HG03135 (cell line): ENCODE measurements around the gene DYSF.

Experiments used
- ATAC-seq: cut with Tn5 transposase; IDR thresholded peaks from one replicate; pipeline ENCODE4 v1.9.1; 2021; ENCODE audit warnings: mild to moderate bottlenecking, moderate library complexity; ENCODE audit not compliant: unreplicated experiment

DYSF gene

DNA sequence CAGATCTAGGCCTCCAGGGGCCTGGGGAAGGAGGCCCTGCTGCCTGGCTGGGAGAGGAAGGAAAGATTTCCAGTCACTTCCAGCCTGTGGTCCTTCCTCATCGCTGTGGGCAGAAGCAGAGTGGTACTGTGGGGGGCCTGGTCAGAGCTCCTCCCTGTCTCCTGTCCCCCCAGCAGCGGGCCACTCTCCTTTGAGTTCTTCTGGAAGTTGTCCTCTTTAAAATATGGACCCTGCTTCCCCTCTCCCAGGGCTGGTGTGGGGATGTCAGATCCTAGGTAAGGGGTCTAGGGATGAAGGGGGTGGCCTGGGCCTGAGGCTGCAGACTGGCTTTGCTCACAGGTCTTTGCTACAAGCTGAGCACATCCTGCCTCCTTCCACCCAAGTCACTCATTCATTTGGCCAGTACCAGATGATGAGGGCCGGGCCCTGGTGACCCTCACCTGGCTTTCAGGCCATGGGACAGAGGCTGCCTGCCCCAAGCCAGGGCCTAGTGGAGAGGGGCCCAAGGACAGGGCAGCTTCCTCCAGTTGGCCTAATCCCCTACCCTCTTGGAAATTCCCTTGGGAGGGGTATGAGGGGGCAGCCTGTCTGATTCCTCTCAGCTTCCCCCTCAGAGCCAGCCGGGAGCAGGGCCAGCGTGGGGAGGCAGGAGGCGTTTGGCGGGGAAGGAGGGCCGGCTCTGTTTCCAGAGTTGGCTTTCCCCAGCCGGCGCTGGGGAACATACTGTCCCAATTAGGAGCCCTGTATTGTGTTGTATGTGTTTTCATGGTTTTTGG lies 231.9 kb downstream of the DYSF start:
- no peak for ATAC-seq

DNA sequence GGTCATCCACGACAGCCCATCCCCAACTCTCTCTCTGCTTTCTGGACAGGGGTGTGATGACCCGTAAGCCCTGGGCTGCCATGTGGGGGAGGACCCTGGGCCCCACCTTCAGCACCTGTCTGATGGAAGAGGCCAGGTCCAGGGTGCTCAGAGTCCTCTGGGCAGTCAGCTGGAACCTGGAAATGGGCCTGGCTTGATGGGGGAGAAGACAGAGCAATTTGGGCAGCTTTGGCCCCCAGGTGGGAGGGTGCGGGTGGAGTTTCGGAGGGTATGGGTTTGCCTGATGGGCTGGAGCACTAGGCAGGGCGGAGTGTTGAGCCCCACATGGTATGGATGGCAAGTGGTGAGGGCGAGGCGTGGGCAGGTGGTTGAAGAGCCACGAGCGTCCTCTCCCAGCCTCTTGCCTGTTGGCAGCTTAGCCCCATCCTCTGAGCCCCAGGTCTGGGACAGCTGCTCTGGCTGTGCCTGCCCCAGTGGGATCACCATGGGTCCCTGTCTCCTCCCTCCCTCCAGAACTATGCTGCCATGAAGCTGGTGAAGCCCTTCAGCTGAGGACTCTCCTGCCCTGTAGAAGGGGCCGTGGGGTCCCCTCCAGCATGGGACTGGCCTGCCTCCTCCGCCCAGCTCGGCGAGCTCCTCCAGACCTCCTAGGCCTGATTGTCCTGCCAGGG lies 232.7 kb downstream of the DYSF start:
- no peak for ATAC-seq

DNA sequence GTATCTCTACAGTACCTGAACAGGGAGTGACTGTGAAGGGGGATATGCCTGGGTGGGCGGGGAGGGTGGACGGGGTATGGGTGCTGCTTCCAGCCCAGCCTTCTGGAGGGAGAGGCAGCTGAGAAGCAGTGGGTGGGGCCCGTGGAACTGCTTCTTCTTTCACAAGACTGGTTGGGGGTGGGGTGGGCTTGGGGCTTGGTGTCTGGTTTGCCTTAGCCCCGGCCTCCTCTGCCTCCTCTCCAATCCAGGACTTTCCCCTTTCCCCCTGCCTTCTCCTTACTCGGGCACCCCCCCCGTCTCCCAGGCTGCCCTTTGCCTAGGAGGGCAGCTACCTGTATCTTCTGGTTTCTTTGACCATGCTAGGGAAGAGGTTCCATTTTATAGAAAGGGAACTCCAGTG lies 233.4 kb downstream of the DYSF start:
- ATAC-seq: no peak

GRCh38 chr2:71687412-71687811 lies 234.1 kb downstream of the DYSF start:
- ATAC-seq: no peak

DNA sequence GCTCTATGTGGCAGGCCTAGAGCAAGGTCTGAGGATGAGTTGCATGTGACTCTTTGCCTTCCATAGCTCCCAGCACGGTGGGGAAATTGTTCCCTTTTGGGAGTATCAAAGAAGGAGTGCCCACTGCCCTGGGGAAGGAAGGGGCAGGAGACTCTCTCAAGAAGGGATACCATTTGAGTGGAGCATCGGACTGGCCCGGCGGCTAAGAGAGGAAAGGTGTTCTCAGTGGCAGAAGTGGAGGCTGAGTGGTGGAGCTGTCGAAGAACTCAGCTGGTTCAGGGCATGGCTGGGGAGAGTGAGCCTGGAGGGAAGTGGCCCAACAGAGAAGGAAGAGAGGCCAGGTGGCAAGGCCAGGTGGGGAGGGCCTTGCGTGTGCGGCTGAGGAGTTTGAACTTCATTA lies 235.2 kb downstream of the DYSF start:
- no peak for ATAC-seq

DNA sequence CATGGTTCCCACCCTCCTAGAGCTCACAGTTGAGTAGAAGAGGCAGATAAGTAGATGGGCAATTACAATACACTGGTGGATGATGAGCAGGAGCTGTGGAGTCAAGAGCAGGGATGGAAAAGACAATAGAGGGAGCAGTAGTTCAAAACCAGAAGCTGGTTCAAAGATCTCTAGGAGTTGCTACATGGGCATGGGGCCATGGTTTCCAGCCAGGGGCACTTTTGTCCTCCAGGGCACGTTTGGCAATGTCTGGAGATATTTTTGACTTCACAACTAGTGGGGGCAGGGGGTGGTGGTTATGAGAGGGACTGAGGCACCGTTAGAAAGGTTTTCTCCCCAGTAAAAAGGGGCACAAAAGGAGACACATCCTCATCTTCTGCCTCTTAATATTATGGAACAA lies 236.0 kb downstream of the DYSF start:
- no peak for ATAC-seq

DNA sequence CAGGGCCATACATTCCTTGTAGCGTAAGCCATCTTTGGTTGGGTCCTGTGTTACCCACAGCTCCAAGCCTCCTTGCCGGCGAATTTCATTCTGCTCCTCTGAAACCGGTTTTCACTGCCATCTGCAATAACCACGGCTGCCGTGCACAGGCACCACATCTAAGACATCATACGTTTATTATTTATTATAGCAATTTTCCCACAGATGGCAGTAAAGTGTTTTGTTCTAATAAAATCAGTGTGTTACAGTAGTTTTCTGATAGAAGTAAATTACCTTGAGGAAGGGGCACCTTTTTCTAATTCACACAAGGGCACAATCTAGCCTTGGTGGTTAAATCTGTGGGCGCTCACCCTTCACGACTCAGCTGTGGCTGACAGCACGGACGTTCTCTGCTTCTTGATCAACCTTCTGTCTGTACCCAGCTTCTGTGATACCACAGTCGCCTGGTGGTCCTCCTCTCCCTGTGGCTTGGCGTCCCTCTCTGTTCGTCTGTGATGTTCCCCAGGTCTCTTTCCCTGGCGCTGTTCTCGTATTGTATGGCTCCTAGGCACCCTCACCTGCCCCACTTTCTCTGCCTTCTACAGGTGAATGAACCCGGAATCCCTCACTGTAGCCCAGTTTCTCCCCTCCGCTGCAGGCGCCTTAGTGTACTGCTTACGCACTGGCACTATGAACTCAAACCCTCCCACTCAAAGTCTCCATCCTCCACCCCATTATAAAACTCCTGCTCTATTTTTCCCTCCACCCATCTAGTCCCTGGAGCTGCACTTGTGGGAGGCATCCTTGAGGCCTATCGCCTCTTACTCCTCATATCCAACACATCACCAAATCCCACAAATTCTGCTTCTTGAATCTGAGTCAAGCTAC lies 236.8 kb downstream of the DYSF start:
- ATAC-seq: no peak

DNA sequence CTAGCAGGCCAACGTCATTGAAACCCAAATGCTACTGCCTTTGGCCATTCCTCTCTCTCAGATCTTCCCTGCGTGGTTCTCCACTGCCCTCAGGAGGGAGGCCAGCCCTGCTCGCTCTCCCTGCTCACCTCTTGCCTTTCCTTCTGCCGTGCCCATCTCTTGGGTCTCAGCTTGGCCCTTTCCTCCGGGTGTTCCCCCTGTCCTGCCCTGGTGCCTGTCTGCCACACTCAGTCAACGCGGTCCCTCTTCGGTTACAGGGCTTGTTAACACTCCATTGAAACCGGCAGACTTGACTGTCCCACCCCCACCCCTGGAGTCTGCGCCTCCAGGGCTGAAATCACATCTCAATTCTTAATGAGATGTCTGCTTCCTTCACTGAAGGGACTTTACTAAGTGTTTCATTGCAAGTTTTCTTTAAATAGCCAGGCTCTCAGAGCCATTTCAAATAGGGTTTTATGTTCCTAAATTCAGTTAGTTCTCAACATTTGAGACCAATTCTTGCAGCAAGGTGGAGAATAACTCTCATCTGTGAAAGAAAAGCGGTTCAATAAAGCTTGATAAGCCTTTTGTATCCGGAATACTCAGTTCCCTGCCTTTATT lies 237.6 kb downstream of the DYSF start:
- ATAC-seq: no peak

DNA sequence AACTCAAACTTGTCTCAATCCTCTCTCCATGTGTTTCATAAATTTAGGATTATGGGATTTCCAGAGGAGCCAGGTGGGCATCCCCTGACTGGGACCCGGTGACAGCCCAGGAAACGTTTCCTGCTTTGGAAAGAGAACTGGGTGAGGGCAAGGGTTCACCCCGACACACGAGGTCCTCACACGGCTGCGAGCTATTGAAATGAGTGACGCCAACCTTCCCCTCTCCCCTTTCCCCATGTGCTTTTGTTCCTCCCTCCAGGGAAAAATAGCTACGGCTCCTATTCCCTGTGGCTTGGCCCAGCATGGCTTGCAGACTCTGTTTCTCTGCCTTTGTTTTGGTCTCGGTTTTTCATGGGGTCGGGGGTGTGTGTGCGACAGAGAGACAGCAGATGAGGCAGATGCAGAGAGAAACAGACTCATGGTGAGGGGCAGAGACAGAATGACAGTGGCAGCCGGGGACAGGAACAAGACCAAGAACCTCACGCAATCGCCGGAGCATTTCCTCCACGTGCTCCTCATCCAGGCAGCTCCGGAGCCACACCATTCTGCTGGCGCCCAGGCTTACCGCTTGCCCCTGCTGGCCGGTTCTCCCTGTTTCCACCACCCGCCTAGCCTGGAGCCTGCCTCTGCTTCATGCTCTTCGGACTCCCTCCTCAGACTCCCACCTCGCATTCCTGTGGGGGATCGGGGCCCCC lies 238.5 kb downstream of the DYSF start:
- ATAC-seq: no peak

- no peak for ATAC-seq
Measured at GRCh38 chr2:71692621-71693277, 239.4 kb downstream of the DYSF start.

- ATAC-seq: no peak
Measured at GRCh38 chr2:71693286-71694270, 240.2 kb downstream of the DYSF start.

DNA sequence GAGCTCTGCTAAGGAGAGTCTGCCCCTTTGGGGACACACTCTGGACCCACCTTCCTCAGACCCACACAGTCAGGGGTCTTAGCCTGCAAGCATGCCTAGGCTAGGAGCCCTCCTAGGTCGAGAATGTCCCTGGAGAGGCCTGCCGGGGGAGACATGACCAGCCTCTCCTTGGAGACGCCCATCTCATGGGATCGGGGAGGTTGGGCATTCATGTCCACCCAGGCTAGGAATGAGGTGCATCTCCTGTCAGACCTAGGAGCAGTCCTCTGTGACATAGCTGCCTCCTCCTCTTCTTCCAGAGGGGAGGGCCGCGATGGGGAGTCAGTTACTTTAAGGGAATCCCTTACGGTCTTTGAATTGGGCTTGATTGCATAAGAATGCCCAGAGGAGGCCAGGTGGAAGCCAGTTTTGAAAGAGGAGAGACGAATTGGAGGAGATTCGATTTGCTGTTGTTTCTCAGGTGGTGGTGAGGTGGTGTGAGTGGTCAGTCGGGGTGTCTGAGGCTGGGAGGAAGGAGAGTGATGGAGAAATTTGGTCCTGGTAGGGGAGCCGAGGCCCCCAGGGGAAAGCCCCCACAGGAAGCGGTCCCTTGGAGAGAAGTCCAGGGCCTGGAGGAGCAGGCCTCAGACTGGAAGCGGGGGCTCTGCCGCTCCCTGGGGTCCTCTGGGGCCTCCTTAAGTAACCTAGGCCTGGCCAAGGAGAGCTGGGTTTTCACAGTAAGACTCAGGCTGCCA lies 241.3 kb downstream of the DYSF start:
- ATAC-seq: no peak

- ATAC-seq: no peak
Measured at GRCh38 chr2:71695235-71696120, 242.1 kb downstream of the DYSF start.

DNA sequence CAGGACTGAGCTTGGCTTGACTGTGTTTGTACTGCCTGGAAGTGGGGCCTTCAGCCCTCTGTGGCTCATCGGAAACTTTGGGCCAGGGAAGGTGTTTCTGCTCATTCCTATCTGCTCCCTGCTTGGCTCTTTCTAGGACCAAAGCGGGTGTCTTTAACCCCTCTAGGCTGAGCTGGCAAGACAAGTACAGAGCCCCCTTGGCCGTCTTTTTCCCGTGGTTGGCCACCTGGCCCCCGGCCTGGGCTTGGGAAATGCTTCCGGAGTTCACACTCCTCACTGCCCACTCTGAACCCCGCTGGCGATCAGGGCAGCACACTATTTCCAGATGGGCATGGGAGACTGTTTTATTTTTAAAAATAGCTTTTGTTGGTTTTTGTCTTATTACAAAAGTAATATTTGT lies 243.0 kb downstream of the DYSF start:
- no peak for ATAC-seq

DNA sequence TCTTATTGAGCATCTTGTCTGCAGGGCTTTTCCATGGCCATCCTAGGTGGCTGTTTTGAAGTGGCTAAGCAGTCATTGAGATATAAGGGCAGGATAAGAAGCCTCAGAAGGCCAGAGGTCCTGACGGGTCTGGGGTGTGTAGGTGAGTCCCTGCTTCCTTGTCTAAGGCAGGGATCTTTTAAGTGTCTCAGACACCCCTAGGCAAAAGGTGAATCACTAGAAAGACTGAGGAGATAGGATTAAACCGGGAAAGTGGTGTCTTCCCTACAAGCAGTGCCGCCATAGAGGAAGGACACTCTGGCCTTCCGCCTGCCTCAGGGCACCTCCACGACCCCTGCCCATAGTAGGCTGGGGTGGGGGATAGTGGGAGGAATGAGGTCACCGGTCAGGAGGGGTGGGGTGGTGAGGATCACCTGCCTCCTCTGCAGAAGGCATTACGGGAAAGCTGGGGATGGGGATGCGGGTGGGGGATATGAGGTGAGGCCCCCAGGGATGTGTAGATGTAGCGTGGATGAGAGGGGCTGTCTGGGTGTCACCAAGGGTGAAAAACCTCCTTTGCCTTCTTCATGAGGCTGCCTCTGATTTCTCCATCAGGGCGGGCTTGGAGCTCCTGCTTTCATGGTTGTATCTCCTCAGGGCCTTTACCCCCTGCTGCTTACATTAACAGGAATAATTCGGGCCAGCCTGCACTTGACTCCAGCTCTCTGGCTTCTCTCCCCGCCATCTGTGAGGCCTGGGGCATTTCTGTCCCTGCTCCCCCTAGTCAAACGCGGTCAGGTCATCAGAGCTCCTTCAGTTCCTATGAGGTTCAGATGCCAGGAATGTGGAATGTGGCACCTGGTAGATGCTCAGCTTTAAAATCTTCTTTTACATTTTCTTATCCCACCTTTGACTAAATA lies 244.0 kb downstream of the DYSF start:
- ATAC-seq: no peak

DNA sequence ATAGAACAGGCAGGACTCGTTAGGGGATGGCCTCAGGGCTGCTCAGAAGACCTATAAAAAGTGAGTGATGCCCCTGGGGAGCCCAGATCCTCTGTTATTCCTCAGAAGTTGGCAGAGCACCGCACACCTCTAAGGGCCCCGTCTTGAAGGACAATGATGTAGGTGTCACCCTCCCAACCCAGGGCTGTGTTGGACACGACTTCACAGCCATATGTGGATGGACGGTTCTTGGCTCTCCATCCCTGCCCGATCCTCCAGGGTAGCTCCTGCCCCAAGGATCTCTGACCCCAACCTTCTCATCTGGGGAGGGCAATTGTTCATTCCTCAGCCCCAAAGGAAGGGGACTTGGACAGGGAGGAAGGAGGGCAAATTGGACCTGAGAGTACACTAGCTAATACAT lies 246.1 kb downstream of the DYSF start:
- ATAC-seq: no peak
